DND-41 (cell line): ENCODE data around the gene NTM.

ENCODE experiments used
- ATAC-seq: fragments of 200-7000 bp; cut with Tn5 transposase; 3 replicates; pipeline ENCODE4 v1.9.1; 2021; ENCODE audit warnings: low read depth; ENCODE audit not compliant: insufficient read depth
- DNase-seq: peaks from one replicate; pipeline ENCODE4 v3.0.0-alpha.2; 2020
- H2AFZ ChIP-seq: 2 replicates; pipeline ENCODE4 v1.6.0; 2012; ENCODE audit warnings: low read depth, low read length
- H3K27ac ChIP-seq: 2 replicates; pipeline ENCODE4 v1.5.1; 2012; ENCODE audit warnings: low read length, inconsistent platforms
- H3K27me3 ChIP-seq: fragments of 200-600 bp; sonication (generic); 2 replicates; pipeline ENCODE4 v1.6.0; 2012; ENCODE audit warnings: low read length, mild to moderate bottlenecking, inconsistent platforms; ENCODE audit not compliant: insufficient read depth, poor library complexity
- H3K36me3 ChIP-seq: 2 replicates; pipeline ENCODE4 v1.5.1; 2012; ENCODE audit warnings: low read length, inconsistent platforms; ENCODE audit not compliant: insufficient read depth
- H3K4me1 ChIP-seq: 2 replicates; pipeline ENCODE4 v1.5.1; 2012; ENCODE audit warnings: mild to moderate bottlenecking, low read length; ENCODE audit not compliant: insufficient read depth
- H3K4me2 ChIP-seq: 2 replicates; pipeline ENCODE4 v1.6.0; 2012; ENCODE audit warnings: mild to moderate bottlenecking, moderate library complexity, low read length, inconsistent platforms; ENCODE audit not compliant: insufficient read depth
- H3K4me3 ChIP-seq, 2 experiments: fragments of 200-600 bp in 1 of 2; shearing (Covaris generic) in 1 of 2; 2 replicates each; pipeline ENCODE4 v1.5.1; 2012 to 2016; ENCODE audit warnings: inconsistent platforms in 2 of 2, low read length in 2 of 2, mild to moderate bottlenecking in 2 of 2, low read depth in 1 of 2, moderate library complexity in 1 of 2
- H3K79me2 ChIP-seq: 2 replicates; pipeline ENCODE4 v1.6.0; 2012; ENCODE audit warnings: low read length, inconsistent platforms; ENCODE audit not compliant: insufficient read depth
- H3K9ac ChIP-seq: 2 replicates; pipeline ENCODE4 v1.6.0; 2012; ENCODE audit warnings: low read depth, mild to moderate bottlenecking, inconsistent platforms, low read length, moderate library complexity
- H3K9me3 ChIP-seq: 2 replicates; pipeline ENCODE4 v1.5.1; 2012; ENCODE audit warnings: low read length, moderate library complexity, mild to moderate bottlenecking, inconsistent platforms; ENCODE audit not compliant: insufficient read depth, severe bottlenecking
- H4K20me1 ChIP-seq: 2 replicates; pipeline ENCODE4 v1.6.0; 2012; ENCODE audit warnings: low read length; ENCODE audit not compliant: insufficient read depth
- EZH2 ChIP-seq: IDR thresholded peaks from 3 replicates; pipeline ENCODE4 v1.6.1; 2012; ENCODE audit warnings: borderline replicate concordance, low read depth, mild to moderate bottlenecking, moderate library complexity, low read length, inconsistent platforms; ENCODE audit not compliant: severe bottlenecking
- TF ChIP-seq, protein P1 (sequence below): IDR thresholded peaks from 2 replicates; pipeline ENCODE4 v1.5.1; 2012; ENCODE audit warnings: borderline replicate concordance, low read length, moderate library complexity, mild to moderate bottlenecking; ENCODE audit not compliant: poor library complexity, severe bottlenecking; ENCODE audit errors: extremely low read depth

NTM gene

DNA sequence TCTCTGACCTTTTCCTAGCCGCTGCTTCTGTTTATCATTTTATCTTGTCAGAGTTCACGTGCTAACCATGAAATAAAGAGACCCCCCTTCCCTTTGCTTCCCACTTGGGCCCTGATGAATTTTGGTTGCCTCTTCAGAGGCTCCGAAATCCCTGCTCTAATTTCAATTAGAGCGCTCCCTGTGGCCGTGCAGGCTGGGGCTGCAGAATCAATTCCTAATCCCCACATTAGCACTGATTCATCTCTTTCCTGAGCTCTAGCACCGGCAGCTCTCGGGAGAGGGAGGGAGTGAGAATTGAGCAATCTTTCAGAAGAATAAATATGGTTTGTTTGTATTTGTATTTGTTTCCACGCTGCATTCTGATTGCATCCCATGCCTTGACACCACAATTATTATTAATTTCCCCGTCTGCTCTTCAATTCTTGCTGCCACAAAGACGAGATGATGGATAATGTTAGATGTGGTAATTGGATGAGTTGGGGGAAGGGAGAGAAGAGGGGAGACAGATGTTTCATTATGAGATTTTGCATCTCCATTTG, 76.9 kb downstream of the NTM start:
- H3K4me2 ChIP-seq = no peak overlapping the region
- TF ChIP-seq EZH2 = no peak
- TF ChIP-seq, protein P1, sequence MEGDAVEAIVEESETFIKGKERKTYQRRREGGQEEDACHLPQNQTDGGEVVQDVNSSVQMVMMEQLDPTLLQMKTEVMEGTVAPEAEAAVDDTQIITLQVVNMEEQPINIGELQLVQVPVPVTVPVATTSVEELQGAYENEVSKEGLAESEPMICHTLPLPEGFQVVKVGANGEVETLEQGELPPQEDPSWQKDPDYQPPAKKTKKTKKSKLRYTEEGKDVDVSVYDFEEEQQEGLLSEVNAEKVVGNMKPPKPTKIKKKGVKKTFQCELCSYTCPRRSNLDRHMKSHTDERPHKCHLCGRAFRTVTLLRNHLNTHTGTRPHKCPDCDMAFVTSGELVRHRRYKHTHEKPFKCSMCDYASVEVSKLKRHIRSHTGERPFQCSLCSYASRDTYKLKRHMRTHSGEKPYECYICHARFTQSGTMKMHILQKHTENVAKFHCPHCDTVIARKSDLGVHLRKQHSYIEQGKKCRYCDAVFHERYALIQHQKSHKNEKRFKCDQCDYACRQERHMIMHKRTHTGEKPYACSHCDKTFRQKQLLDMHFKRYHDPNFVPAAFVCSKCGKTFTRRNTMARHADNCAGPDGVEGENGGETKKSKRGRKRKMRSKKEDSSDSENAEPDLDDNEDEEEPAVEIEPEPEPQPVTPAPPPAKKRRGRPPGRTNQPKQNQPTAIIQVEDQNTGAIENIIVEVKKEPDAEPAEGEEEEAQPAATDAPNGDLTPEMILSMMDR = no peak
- DNase-seq (no peak), ATAC-seq (no peak)
- H3K27me3 ChIP-seq = peaks cover 9% of the 10 kb centered on the region
- no peak overlapping the region for H3K9ac ChIP-seq
- no peaks in the 10 kb centered on the region for H3K4me1 ChIP-seq
- H3K4me3 ChIP-seq = no peak overlapping the region
- H3K36me3 ChIP-seq = no peaks in the 10 kb centered on the region
- no peaks in the 10 kb centered on the region for H4K20me1 ChIP-seq
- H3K79me2 ChIP-seq = no peaks in the 10 kb centered on the region
- H3K9me3 ChIP-seq = no peaks in the 10 kb centered on the region
- H2AFZ ChIP-seq = no peak overlapping the region
- no peak overlapping the region for H3K27ac ChIP-seq

DNA sequence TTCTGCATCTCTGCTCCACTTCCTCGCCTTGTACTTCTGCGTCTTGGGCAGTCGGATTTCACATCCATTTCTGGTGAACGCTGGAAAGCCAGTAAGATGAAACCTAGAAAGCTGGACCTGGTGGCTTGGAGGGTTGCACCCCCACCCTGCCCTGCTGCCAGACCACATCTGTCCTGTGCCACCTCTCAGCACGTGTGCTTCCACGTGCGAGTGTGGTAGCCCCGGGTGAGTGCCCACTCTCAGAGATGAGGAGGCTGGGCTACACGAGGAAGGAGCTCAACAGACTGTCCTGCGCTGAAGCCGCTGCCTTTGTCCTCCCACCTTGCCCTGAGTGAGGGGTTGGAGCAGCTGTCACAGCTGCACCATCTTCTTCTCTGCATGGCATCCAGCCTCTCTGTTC, 77.5 kb downstream of the NTM start:
- TF ChIP-seq, protein P1 = no peak
- no peak for TF ChIP-seq EZH2
- no peak overlapping the region for H3K9ac ChIP-seq
- H3K79me2 ChIP-seq = no peaks in the 10 kb centered on the region
- H3K4me1 ChIP-seq = no peaks in the 10 kb centered on the region
- no peak overlapping the region for H2AFZ ChIP-seq
- no peaks in the 10 kb centered on the region for H3K9me3 ChIP-seq
- no peak for ATAC-seq
- H3K27me3 ChIP-seq = peaks cover 12% of the 10 kb centered on the region
- DNase-seq = no peak
- no peak overlapping the region for H3K4me3 ChIP-seq
- no peak overlapping the region for H3K27ac ChIP-seq
- no peak overlapping the region for H3K4me2 ChIP-seq
- no peaks in the 10 kb centered on the region for H4K20me1 ChIP-seq
- no peaks in the 10 kb centered on the region for H3K36me3 ChIP-seq

DNA sequence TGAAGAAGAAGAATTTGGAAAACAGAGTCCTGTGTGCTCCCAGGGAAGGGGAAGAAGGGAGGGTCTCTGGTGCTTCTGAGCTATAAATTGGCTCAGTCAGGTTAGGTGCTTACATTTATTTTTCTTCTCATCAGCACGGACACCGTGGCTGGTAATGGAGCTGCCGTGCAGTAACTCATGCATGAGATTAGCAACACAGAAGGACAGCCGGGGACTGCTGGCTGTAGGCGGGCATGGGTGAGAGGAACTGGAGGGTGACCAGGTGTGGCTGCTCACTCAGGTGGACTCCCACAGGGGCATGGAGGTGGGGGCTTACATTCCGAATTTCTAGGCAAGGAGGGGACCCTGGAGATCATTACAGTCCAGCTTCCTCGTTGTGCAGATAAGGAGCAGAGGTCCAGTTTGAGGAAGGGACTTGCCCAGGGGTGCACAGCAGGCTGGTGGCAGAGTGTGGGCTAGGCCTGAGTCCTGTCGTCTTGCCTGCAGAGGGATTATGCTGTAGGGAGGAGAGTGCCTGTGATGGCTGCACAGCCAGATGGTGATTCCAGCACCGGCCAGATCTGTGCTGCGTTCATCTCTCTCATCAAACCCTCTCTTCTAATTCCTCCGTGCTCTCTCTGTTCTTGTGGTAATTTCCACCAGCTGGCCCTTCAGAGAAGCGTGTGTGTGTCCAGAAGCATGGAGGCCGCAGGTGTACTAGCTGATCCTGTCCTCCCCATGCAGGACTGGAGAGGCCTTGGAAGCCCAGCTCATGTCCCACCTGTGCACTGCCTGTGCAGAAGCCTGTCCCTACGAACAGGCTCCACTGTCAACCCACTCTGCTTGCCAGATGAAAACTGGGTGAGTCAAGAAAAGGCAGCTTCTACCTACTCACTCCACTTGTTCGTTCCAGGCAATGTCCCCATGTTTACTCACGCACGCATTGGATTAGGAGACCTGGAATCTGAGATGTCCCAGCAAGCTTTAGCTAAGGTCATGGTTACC, 78.9 kb downstream of the NTM start:
- peaks cover 14% of the 10 kb centered on the region for H3K27me3 ChIP-seq
- DNase-seq (no peak), ATAC-seq (no peak)
- TF ChIP-seq, protein P1 = no peak
- no peak for TF ChIP-seq EZH2
- H3K9ac ChIP-seq = no peak overlapping the region
- H3K36me3 ChIP-seq = no peaks in the 10 kb centered on the region
- H3K9me3 ChIP-seq = no peaks in the 10 kb centered on the region
- no peak overlapping the region for H3K27ac ChIP-seq
- no peak overlapping the region for H2AFZ ChIP-seq
- no peaks in the 10 kb centered on the region for H3K79me2 ChIP-seq
- H3K4me2 ChIP-seq = no peak overlapping the region
- H3K4me3 ChIP-seq = no peak overlapping the region
- H3K4me1 ChIP-seq = no peaks in the 10 kb centered on the region
- H4K20me1 ChIP-seq = no peaks in the 10 kb centered on the region
